H1 (cell line): Measurements from ENCODE around the gene ZGLP1. TPM values are rescaled to one million over a fixed set of nuclear protein-coding genes. Genes with fewer than 3 reads are reported as not detected.

ENCODE experiments used
- CTCF ChIA-PET: fragments of 300-600 bp; sonication (Branson Sonifier 250); formaldehyde crosslinking; loops from one replicate; lab custom pipeline; 2021; ENCODE audit not compliant: partially characterized antibody; lab: Charles Lee
- POLR2A ChIA-PET: fragments of 300-600 bp; sonication (Branson Sonifier 250); formaldehyde crosslinking; loops from one replicate; lab custom pipeline; 2021; ENCODE audit warnings: inconsistent platforms; ENCODE audit not compliant: partially characterized antibody; lab: Charles Lee
- DNase-seq, 2 experiments: peaks; one replicate each; pipeline versions ENCODE4 v3.0.0 to v3.0.0-alpha.2; 2010 to 2022; ENCODE audit warnings: low spot score in 2 of 2, low read depth in 1 of 2, mixed read lengths in 1 of 2
- FAIRE-seq: peaks from 2 replicates; lab custom pipeline; 2011; peaks lifted over from hg19 to GRCh38; lab: Jason Lieb, UNC
- H2AFZ ChIP-seq: 2 replicates; pipeline ENCODE4 v1.8.1; 2012; ENCODE audit warnings: low read length, inconsistent platforms
- H2AK5ac ChIP-seq: 2 replicates; pipeline ENCODE4 v1.6.1; 2013; ENCODE audit warnings: low read depth, low read length
- H2BK120ac ChIP-seq: replicated peaks from 2 replicates; pipeline ENCODE3; 2013; ENCODE audit warnings: low read depth, low read length, inconsistent platforms
- H2BK12ac ChIP-seq: 2 replicates; pipeline ENCODE4 v1.6.1; 2013; ENCODE audit warnings: low read depth, low read length
- H2BK15ac ChIP-seq: 2 replicates; pipeline ENCODE4 v1.6.1; 2013; ENCODE audit warnings: low read length
- H2BK20ac ChIP-seq: 2 replicates; pipeline ENCODE4 v1.6.1; 2013; ENCODE audit warnings: low read length
- H2BK5ac ChIP-seq: 2 replicates; pipeline ENCODE4 v1.6.1; 2013; ENCODE audit warnings: low read depth, low read length
- H3K14ac ChIP-seq: 2 replicates; pipeline ENCODE4 v1.6.1; 2013; ENCODE audit warnings: inconsistent platforms; ENCODE audit not compliant: insufficient read length
- H3K18ac ChIP-seq: 2 replicates; pipeline ENCODE4 v1.6.1; 2013; ENCODE audit warnings: low read length; ENCODE audit errors: extremely low read depth
- H3K23ac ChIP-seq: 2 replicates; pipeline ENCODE4 v1.6.1; 2013; ENCODE audit warnings: inconsistent platforms; ENCODE audit not compliant: insufficient read length
- H3K23me2 ChIP-seq: 2 replicates; pipeline ENCODE4 v1.6.1; 2013; ENCODE audit warnings: low read depth, low read length
- H3K27ac ChIP-seq: 2 replicates; pipeline ENCODE4 v1.6.1; 2011; ENCODE audit warnings: low read depth, low read length, inconsistent platforms
- H3K27me3 ChIP-seq, 4 experiments: replicated peaks in 1 of 4; 1 replicate in 1 of 4; 2 replicates in 3 of 4; pipeline versions ENCODE4 v1.6.1 to v1.8.1; 2011 to 2013; ENCODE audit warnings: low read length in 3 of 4, mild to moderate bottlenecking in 3 of 4, inconsistent platforms in 2 of 4, mixed read lengths in 2 of 4, moderate library complexity in 1 of 4; ENCODE audit not compliant: control insufficient read depth in 3 of 4, insufficient read depth in 3 of 4; ENCODE audit errors: extremely low read depth in 1 of 4
- H3K36me3 ChIP-seq, 4 experiments: 2 replicates each; pipeline versions ENCODE4 v1.6.1 to v1.8.1; 2011 to 2013; ENCODE audit warnings: mild to moderate bottlenecking in 4 of 4, low read length in 3 of 4, moderate library complexity in 2 of 4, control low read depth in 1 of 4, inconsistent platforms in 1 of 4; ENCODE audit not compliant: insufficient read depth in 4 of 4, control insufficient read depth in 2 of 4
- H3K4ac ChIP-seq: replicated peaks from 2 replicates; pipeline ENCODE3; 2013; ENCODE audit warnings: low read length, low read depth, mixed read lengths, inconsistent platforms; ENCODE audit not compliant: insufficient read length
- H3K4me1 ChIP-seq, 4 experiments: replicated peaks in 1 of 4; 1 replicate in 1 of 4; 2 replicates in 3 of 4; pipeline versions ENCODE4 v1.6.1 to v1.8.1; 2011 to 2013; ENCODE audit warnings: low read length in 3 of 4, inconsistent platforms in 2 of 4, mixed read lengths in 1 of 4; ENCODE audit not compliant: insufficient read depth in 4 of 4, control insufficient read depth in 3 of 4
- H3K4me2 ChIP-seq, 2 experiments: 2 replicates each; pipeline versions ENCODE4 v1.6.1 to v1.8.1; 2011 to 2013; ENCODE audit warnings: low read depth in 2 of 2, low read length in 2 of 2, control low read depth in 1 of 2, inconsistent platforms in 1 of 2, mild to moderate bottlenecking in 1 of 2; ENCODE audit not compliant: insufficient read depth in 1 of 2
- H3K4me3 ChIP-seq, 4 experiments: fragments of 200-600, 300-600 bp in 1 of 4; sonication (generic), shearing (Covaris generic), sonication (Bioruptor Twin) in 1 of 4; 2 replicates each; pipeline versions ENCODE4 v1.5.1 to v1.8.1; 2011 to 2016; ENCODE audit warnings: low read length in 4 of 4, low read depth in 3 of 4, control low read depth in 2 of 4, inconsistent platforms in 2 of 4, mild to moderate bottlenecking in 2 of 4, mixed read lengths in 1 of 4, moderate library complexity in 1 of 4; ENCODE audit not compliant: insufficient read depth in 2 of 4; ENCODE audit errors: extremely low read depth in 1 of 4
- H3K56ac ChIP-seq: replicated peaks from 2 replicates; pipeline ENCODE3; 2013; ENCODE audit warnings: low read depth, mild to moderate bottlenecking, mixed read lengths, low read length, inconsistent platforms; ENCODE audit not compliant: insufficient read length
- H3K79me1 ChIP-seq: 2 replicates; pipeline ENCODE4 v1.6.1; 2013; ENCODE audit warnings: low read depth, low read length, control low read depth
- H3K79me2 ChIP-seq, 2 experiments: 2 replicates each; pipeline versions ENCODE4 v1.6.1 to v1.8.1; 2012 to 2013; ENCODE audit warnings: low read length in 2 of 2, mild to moderate bottlenecking in 2 of 2, inconsistent platforms in 1 of 2; ENCODE audit not compliant: insufficient read depth in 2 of 2, control insufficient read depth in 1 of 2
- H3K9ac ChIP-seq, 4 experiments: replicated peaks in 1 of 4; 1 replicate in 1 of 4; 2 replicates in 3 of 4; pipeline versions ENCODE4 v1.6.1 to v1.8.1; 2011 to 2013; ENCODE audit warnings: low read depth in 3 of 4, low read length in 3 of 4, control low read depth in 2 of 4, mild to moderate bottlenecking in 2 of 4, moderate library complexity in 2 of 4, inconsistent platforms in 1 of 4; ENCODE audit errors: extremely low read depth in 1 of 4
- H3K9me3 ChIP-seq, 2 experiments: 2 replicates each; pipeline versions ENCODE4 v1.6.1 to v1.8.1; 2012 to 2013; ENCODE audit warnings: mild to moderate bottlenecking in 2 of 2, moderate library complexity in 2 of 2, control low read depth in 1 of 2, inconsistent platforms in 1 of 2, low read depth in 1 of 2, low read length in 1 of 2, mixed read lengths in 1 of 2; ENCODE audit not compliant: insufficient read depth in 2 of 2
- H4K20me1 ChIP-seq, 2 experiments: replicated peaks in 1 of 2; 2 replicates each; pipeline versions ENCODE3 to v1.8.1; 2011 to 2013; ENCODE audit warnings: inconsistent platforms in 2 of 2, low read length in 2 of 2, mild to moderate bottlenecking in 1 of 2; ENCODE audit not compliant: insufficient read depth in 2 of 2, control insufficient read depth in 1 of 2
- H4K5ac ChIP-seq: 2 replicates; pipeline ENCODE4 v1.6.1; 2013; ENCODE audit warnings: low read length, low read depth, mixed read lengths, inconsistent platforms; ENCODE audit not compliant: insufficient read length
- H4K8ac ChIP-seq: 2 replicates; pipeline ENCODE4 v1.8.0; 2013; ENCODE audit warnings: mild to moderate bottlenecking, moderate library complexity, low read length, inconsistent platforms; ENCODE audit not compliant: insufficient read depth; ENCODE audit errors: extremely low read depth
- H4K91ac ChIP-seq: replicated peaks from 2 replicates; pipeline ENCODE3; 2013; ENCODE audit warnings: low read length, mixed read lengths, inconsistent platforms; ENCODE audit not compliant: insufficient read length
- BACH1 ChIP-seq: IDR thresholded peaks from 2 replicates; pipeline ENCODE4 v1.6.1; 2012; ENCODE audit warnings: low read length, improper control_type of control experiment
- CREB1 ChIP-seq: IDR thresholded peaks from 2 replicates; pipeline ENCODE4 v1.6.1; 2012; ENCODE audit warnings: inconsistent platforms
- SAP30 ChIP-seq: fragments of 300-600 bp; sonication (generic); IDR thresholded peaks from 2 replicates; pipeline ENCODE4 v1.7.1; 2012; ENCODE audit warnings: low read length, moderate library complexity, mild to moderate bottlenecking, inconsistent platforms; ENCODE audit not compliant: insufficient read depth, insufficient replicate concordance
- WGBS, 2 experiments: shearing (Covaris generic) in 1 of 2; methylation state at CpG; one replicate each; pipeline versions ENCODE4 v1.1.6 to v1.1.7; 2013 to 2015; ENCODE audit warnings: low lambda C conversion rate in 2 of 2, mixed read lengths in 2 of 2, inconsistent platforms in 1 of 2, low coverage in 1 of 2, missing lambda C conversion rate in 1 of 2; ENCODE audit not compliant: insufficient replicate concordance in 2 of 2, insufficient coverage in 1 of 2, insufficient read length in 1 of 2; ENCODE audit errors: extremely low coverage in 1 of 2, missing lambda C conversion rate in 1 of 2; 5-methylcytosine and 5-hydroxymethylcytosine counted together
- polyA plus RNA-seq, 7 experiments: library from polyadenylated mRNA; depleted of rRNA in 3 of 7; stranded (reverse) in 5 of 7; unstranded in 2 of 7; fragments of >200 nt in 5 of 7; fragments of 200-250 nt in 2 of 7; gene quantifications; 1 replicate in 5 of 7; 2 replicates in 1 of 7; 4 replicates in 1 of 7; pipeline versions ENCODE4 v1.2.1 to v1.2.3, GENCODE V29; 2011 to 2013; ENCODE audit warnings: missing spikeins in 2 of 7, mixed read lengths in 2 of 7
- total RNA-seq: library from RNA; stranded (reverse); fragmentation: NEBNext Ultra II Directional; extraction: Animal tissue kit (Norgen Biotek cat#: 25700); gene quantifications from 2 replicates; pipeline ENCODE4 v1.2.1, GENCODE V29; 2021

The ZGLP1 gene
- total and polyA plus RNA-seq, 2 of the 8 experiments (the other 6 are each of a cell fraction or from before 2014, with no cell fraction given), result 4.2 to 5.1 TPM

- Histone ChIP-seq H3K18ac (no peak overlapping the region), H2BK20ac (no peak overlapping the region), H2AFZ (peak overlapping the region; percentile 43; the same call in 1 of the 2 replicates), H3K79me1 (peaks cover 5% of the 10 kb centered on the region), H3K56ac (no peak overlapping the region), H2AK5ac (no peak overlapping the region; the same call in 1 of the 2 replicates), H4K5ac (peak overlapping the region; percentile 29), H3K27me3 (peaks cover 0 to 3% (median 0%) of the 10 kb centered on the region in 4 experiments; a peak in 2 of 7 replicates), H2BK15ac (peak overlapping the region; percentile 88; the same call in 1 of the 2 replicates), H4K20me1 (peaks cover 6 to 12% of the 10 kb centered on the region in 2 experiments), H3K4me1 (peaks cover 0 to 19% (median 7%) of the 10 kb centered on the region in 4 experiments; a peak in 6 of 7 replicates), H3K36me3 (peaks cover 10 to 13% (median 11%) of the 10 kb centered on the region in 4 experiments; a peak in 7 of 8 replicates), H2BK5ac (peak overlapping the region; percentile 61; the same call in 1 of the 2 replicates), H3K4ac (no peak overlapping the region), H3K14ac (no peak overlapping the region), H3K23ac (no peak overlapping the region), H3K9me3 (no peaks in the 10 kb centered on the region), H3K27ac (no peak overlapping the region), H2BK12ac (no peak overlapping the region), H4K91ac (peak overlapping the region; percentile 70), H3K9ac (peak overlapping the region in 2 of 4 experiments; percentile 10 to 34; a peak in 4 of 7 replicates), H2BK120ac (no peak overlapping the region), H3K4me2 (peak overlapping the region; percentile 91 to 93), H4K8ac (peak overlapping the region; percentile 78), H3K79me2 (peaks cover 5 to 24% of the 10 kb centered on the region in 2 experiments), H3K23me2 (peaks cover 13% of the 10 kb centered on the region), H3K4me3 (peak overlapping the region; percentile 75 to 96 (median 90))
- no peak for FAIRE-seq
- POLR2A ChIA-PET, result interaction anchor here (0.6 to 6.8 kb wide), 23 partner anchors 11 to 325 kb away, joined by 3 to 104 read pairs (median 4); partner anchors contain the start of genes CDC37, DNMT1, FDX2 and ICAM1
- peak in 1 of 2 experiments; percentile 63 for DNase-seq
- 10% methylated on average over 39 of the region's 44 CpGs; no CpG with 5 or more reads in 1 of the 2 experiments for WGBS, 2 experiments
- TF ChIP-seq BACH1, result 0 out of 2 replicates have a peak, but pooled peaks have one; percentile 14
- no peak for TF ChIP-seq SAP30
- TF ChIP-seq CREB1, result peak; percentile 43; the same call in 1 of the 2 replicates
- CTCF ChIA-PET, result interaction anchor here (0.8 to 4.9 kb wide), 18 partner anchors 10 to 82 kb away, joined by 3 to 21 read pairs (median 4); partner anchors contain the start of genes CDC37, ICAM1 and ICAM5
Measured at GRCh38 chr19:10333758-10334587, 24.4 kb upstream of the ZGLP1 start.
